ENCODE measurements around the gene NLRC5.

DNA sequence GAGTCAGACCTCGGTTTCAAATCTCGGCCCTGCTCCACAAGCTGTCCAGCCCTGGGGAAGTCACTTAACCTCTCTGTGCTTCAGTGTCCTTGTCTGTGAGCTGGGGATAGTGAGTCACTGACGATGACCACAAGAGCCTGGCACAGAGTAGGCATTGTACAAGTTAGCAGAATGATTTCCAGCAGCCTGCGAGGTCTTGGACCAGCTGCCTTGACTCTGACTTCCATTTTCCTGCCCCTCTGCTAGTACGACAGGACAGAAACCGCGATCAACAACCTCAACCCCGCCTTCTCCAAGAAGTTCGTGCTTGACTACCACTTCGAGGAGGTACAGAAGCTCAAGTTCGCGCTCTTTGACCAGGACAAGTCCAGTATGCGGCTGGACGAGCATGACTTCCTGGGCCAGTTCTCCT is 123.7 kb downstream of the NLRC5 start:
- TF ChIP-seq, protein P1, sequence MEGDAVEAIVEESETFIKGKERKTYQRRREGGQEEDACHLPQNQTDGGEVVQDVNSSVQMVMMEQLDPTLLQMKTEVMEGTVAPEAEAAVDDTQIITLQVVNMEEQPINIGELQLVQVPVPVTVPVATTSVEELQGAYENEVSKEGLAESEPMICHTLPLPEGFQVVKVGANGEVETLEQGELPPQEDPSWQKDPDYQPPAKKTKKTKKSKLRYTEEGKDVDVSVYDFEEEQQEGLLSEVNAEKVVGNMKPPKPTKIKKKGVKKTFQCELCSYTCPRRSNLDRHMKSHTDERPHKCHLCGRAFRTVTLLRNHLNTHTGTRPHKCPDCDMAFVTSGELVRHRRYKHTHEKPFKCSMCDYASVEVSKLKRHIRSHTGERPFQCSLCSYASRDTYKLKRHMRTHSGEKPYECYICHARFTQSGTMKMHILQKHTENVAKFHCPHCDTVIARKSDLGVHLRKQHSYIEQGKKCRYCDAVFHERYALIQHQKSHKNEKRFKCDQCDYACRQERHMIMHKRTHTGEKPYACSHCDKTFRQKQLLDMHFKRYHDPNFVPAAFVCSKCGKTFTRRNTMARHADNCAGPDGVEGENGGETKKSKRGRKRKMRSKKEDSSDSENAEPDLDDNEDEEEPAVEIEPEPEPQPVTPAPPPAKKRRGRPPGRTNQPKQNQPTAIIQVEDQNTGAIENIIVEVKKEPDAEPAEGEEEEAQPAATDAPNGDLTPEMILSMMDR (conservative IDR thresholded peaks at IDR 0.05; ENCODE audit: low read length), result no peak
- no peak for TF ChIP-seq EZH2phosphoT487 (IDR thresholded peaks at IDR 0.05; ENCODE audit: borderline replicate concordance, low read depth, low read length)
